GM19395 (cell line): ENCODE measurements around the gene RAD51AP2.

Source experiments
- ATAC-seq: cut with Tn5 transposase; IDR thresholded peaks from one replicate; pipeline ENCODE4 v1.9.1; 2021; ENCODE audit warnings: mild to moderate bottlenecking, moderate library complexity; ENCODE audit not compliant: unreplicated experiment

Gene RAD51AP2

GRCh38 chr2:17471979-17472378 is 46.3 kb downstream of the RAD51AP2 start:
- no peak for ATAC-seq

DNA sequence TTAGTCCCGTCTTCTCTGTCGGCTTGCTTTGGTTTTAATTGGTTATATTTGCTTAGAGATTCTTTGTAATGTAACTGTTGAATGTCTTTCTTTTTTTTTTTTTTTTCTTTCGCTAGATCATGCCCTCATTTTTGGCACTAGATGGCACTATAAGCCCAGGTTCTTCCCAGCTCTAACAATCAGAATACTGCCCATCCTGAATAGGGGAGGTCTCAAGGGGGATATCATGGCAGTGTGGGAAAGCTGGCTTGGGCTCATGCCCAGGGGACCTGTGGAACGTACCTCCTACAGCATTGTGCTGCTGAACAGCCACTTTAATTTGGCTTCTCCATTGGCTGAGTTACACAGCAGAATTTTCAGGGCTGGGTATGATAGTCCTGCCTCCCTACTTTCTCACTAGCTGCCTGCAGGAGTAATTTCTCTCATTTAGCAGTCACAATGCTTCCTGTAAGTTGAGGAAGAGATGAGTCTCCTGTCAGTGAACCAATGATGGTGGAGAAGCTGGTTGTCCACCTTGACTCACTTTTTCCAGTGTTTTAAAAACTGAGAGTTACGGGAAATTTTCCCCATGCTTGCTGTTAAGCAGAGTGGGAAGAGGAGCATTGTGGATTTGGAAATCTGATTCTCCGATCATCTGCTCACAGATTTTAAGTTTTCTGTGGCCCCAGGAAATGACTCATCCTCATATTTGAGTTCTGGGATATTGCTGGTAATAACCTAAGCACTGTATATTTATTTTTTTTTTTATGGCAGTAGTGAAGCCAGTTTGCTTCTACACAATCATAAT is 47.2 kb downstream of the RAD51AP2 start:
- ATAC-seq, result no peak

GRCh38 chr2:17461087-17461475 is 57.2 kb downstream of the RAD51AP2 start:
- ATAC-seq, result no peak
